NB4 (cell line): Measurements from ENCODE around the gene PHACTR3.

ENCODE experiments used
- DNase-seq: peaks from one replicate; pipeline ENCODE4 v3.0.0; 2010; ENCODE audit warnings: low read depth
- H3K4me3 ChIP-seq: one replicate; pipeline ENCODE4 v1.5.1; 2011; ENCODE audit warnings: mild to moderate bottlenecking, low read depth, low read length, moderate library complexity
- MYC ChIP-seq: IDR thresholded peaks from 2 replicates; pipeline ENCODE4 v1.6.1; 2011; ENCODE audit warnings: low read depth, low read length
- POLR2A ChIP-seq: IDR thresholded peaks from 2 replicates; pipeline ENCODE4 v1.6.1; 2011; ENCODE audit warnings: mild to moderate bottlenecking; ENCODE audit not compliant: insufficient read length; ENCODE audit errors: extremely low read depth
- TF ChIP-seq, protein P1 (sequence below): IDR thresholded peaks from one replicate; pipeline ENCODE4 v1.5.1; 2012; ENCODE audit warnings: low read depth, low read length
- TF ChIP-seq, protein P2 (sequence below): IDR thresholded peaks from 2 replicates; pipeline ENCODE4 v1.6.1; 2011; ENCODE audit warnings: low read depth, low read length

PHACTR3 gene

GRCh38 chr20:59575653-59576052 lies 28.7 kb upstream of the PHACTR3 start:
- DNase-seq = no peak
- no peak overlapping the region for H3K4me3 ChIP-seq
- TF ChIP-seq, protein P1, sequence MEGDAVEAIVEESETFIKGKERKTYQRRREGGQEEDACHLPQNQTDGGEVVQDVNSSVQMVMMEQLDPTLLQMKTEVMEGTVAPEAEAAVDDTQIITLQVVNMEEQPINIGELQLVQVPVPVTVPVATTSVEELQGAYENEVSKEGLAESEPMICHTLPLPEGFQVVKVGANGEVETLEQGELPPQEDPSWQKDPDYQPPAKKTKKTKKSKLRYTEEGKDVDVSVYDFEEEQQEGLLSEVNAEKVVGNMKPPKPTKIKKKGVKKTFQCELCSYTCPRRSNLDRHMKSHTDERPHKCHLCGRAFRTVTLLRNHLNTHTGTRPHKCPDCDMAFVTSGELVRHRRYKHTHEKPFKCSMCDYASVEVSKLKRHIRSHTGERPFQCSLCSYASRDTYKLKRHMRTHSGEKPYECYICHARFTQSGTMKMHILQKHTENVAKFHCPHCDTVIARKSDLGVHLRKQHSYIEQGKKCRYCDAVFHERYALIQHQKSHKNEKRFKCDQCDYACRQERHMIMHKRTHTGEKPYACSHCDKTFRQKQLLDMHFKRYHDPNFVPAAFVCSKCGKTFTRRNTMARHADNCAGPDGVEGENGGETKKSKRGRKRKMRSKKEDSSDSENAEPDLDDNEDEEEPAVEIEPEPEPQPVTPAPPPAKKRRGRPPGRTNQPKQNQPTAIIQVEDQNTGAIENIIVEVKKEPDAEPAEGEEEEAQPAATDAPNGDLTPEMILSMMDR = no peak
- TF ChIP-seq MYC (no peak), POLR2A (no peak)
- TF ChIP-seq, protein P2, sequence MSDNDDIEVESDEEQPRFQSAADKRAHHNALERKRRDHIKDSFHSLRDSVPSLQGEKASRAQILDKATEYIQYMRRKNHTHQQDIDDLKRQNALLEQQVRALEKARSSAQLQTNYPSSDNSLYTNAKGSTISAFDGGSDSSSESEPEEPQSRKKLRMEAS = no peak

GRCh38 chr20:59576216-59576953 lies 28.0 kb upstream of the PHACTR3 start:
- H3K4me3 ChIP-seq = no peak overlapping the region
- TF ChIP-seq, protein P2 = no peak
- no peak for TF ChIP-seq POLR2A
- no peak for TF ChIP-seq MYC
- TF ChIP-seq, protein P1 = no peak
- DNase-seq = no peak

GRCh38 chr20:59577037-59577808 lies 27.1 kb upstream of the PHACTR3 start:
- DNase-seq = no peak
- TF ChIP-seq, protein P2 = no peak
- TF ChIP-seq, protein P1 = no peak
- TF ChIP-seq MYC (no peak), POLR2A (no peak)
- no peak overlapping the region for H3K4me3 ChIP-seq

- no peak for DNase-seq
- TF ChIP-seq, protein P1 = no peak
- TF ChIP-seq MYC (no peak), POLR2A (no peak)
- TF ChIP-seq, protein P2 = no peak
- no peak overlapping the region for H3K4me3 ChIP-seq
Measured at GRCh38 chr20:59577809-59578435, 26.4 kb upstream of the PHACTR3 start.

DNA sequence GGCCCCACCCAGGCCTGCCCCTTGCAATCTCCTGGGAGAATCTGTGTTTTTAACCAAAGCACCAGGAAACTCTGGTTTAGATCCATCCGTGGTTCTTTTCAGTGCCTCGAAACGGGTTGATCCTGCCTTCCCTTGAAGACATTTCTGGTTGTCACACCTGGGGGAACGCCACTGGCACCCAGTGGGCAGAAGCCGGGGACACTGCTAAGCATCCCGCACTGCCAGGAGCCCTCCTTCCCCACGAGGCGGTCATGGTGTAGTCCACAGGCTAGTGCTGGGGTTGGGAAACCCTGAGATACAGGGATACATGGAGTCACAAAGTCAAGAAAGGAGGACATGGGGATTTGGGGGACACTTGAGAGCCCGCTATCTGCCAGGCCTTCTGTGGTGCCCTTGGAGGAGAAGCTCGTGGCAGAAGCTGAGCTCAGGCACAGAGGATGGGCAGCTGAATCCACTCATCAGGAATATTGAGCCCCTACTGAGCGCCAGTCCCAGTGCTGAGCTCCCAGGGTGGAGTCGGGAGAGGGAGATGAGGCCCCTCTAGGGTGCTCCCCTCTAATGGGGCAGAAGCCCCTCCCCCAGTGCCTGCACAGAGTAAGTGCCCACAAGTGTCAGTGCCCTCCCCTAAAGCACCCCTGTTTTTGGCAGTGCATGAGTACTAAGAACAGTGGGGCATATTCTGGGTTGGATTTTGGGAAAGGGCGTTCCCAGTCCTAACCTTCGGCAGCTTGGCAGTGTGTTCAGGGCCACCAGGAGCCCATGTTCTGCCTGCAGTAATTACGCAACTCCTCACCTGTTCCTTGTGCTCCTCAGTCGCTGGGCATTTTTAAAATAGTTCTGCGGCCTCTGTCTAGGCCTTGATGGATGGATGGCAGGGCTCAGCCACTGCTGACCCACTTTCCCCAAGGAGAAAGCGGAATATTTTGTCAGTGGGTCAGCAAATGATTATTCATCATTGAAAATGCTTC lies 25.6 kb upstream of the PHACTR3 start:
- DNase-seq = no peak
- no peak for TF ChIP-seq POLR2A
- TF ChIP-seq, protein P1 = no peak
- TF ChIP-seq MYC = no peak
- no peak overlapping the region for H3K4me3 ChIP-seq
